ENCODE measurements around the gene IDI2.

Gene IDI2

GRCh38 chr10:992467-992866 lies 33.2 kb downstream of the IDI2 start:
- TF ChIP-seq CTCF (IDR thresholded peaks at IDR 0.05; ENCODE audit: low read depth, low read length) (no peak), EZH2phosphoT487 (IDR thresholded peaks at IDR 0.05; ENCODE audit: low read depth) (no peak)
- peaks cover 78% of the 10 kb centered on the region for H3K79me2 ChIP-seq (ENCODE audit: low read length)
- H3K9me3 ChIP-seq (ENCODE audit: insufficient read depth, low read length), result no peaks in the 10 kb centered on the region
- peaks cover 25% of the 10 kb centered on the region for H3K4me1 ChIP-seq (ENCODE audit: low read length)
- H4K20me1 ChIP-seq (ENCODE audit: insufficient read depth, low read length), result peaks cover 15% of the 10 kb centered on the region
- H3K4me2 ChIP-seq (ENCODE audit: low read length), result peak overlapping the region; percentile 30
- H2AFZ ChIP-seq (ENCODE audit: low read depth, low read length), result no peak overlapping the region
- H3K27me3 ChIP-seq (ENCODE audit: low read depth, low read length), result no peaks in the 10 kb centered on the region
- H3K36me3 ChIP-seq (replicated peaks; ENCODE audit: low read depth, low read length), result peaks cover 38% of the 10 kb centered on the region
- H3K27ac ChIP-seq (ENCODE audit: low read length), result peak overlapping the region; percentile 64
- H3K4me3 ChIP-seq (ENCODE audit: low read length), result no peak overlapping the region
- H3K9ac ChIP-seq (ENCODE audit: low read length), result no peak overlapping the region

- H2AFZ ChIP-seq (ENCODE audit: low read depth, low read length), result no peak overlapping the region
- no peak overlapping the region for H3K4me3 ChIP-seq (ENCODE audit: low read length)
- H4K20me1 ChIP-seq (ENCODE audit: insufficient read depth, low read length), result peaks cover 15% of the 10 kb centered on the region
- no peak overlapping the region for H3K27ac ChIP-seq (ENCODE audit: low read length)
- no peaks in the 10 kb centered on the region for H3K27me3 ChIP-seq (ENCODE audit: low read depth, low read length)
- H3K9ac ChIP-seq (ENCODE audit: low read length), result no peak overlapping the region
- peaks cover 33% of the 10 kb centered on the region for H3K4me1 ChIP-seq (ENCODE audit: low read length)
- TF ChIP-seq EZH2phosphoT487 (IDR thresholded peaks at IDR 0.05; ENCODE audit: low read depth), result no peak
- no peak for TF ChIP-seq CTCF (IDR thresholded peaks at IDR 0.05; ENCODE audit: low read depth, low read length)
- no peaks in the 10 kb centered on the region for H3K9me3 ChIP-seq (ENCODE audit: insufficient read depth, low read length)
- H3K36me3 ChIP-seq (replicated peaks; ENCODE audit: low read depth, low read length), result peaks cover 26% of the 10 kb centered on the region
- H3K79me2 ChIP-seq (ENCODE audit: low read length), result peaks cover 83% of the 10 kb centered on the region
- H3K4me2 ChIP-seq (ENCODE audit: low read length), result no peak overlapping the region
These were observed 34.9 kb downstream of the IDI2 start for GRCh38 chr10:990808-991207.

- H3K79me2 ChIP-seq (ENCODE audit: low read length), result peaks cover 68% of the 10 kb centered on the region
- H3K4me2 ChIP-seq (ENCODE audit: low read length), result peak overlapping the region; percentile 88
- peak overlapping the region; percentile 100 for H3K4me3 ChIP-seq (ENCODE audit: low read length)
- peak overlapping the region; percentile 71 for H3K27ac ChIP-seq (ENCODE audit: low read length)
- no peaks in the 10 kb centered on the region for H3K27me3 ChIP-seq (ENCODE audit: low read depth, low read length)
- H3K36me3 ChIP-seq (replicated peaks; ENCODE audit: low read depth, low read length), result peaks cover 19% of the 10 kb centered on the region
- no peak for TF ChIP-seq CTCF (IDR thresholded peaks at IDR 0.05; ENCODE audit: low read depth, low read length)
- TF ChIP-seq EZH2phosphoT487 (IDR thresholded peaks at IDR 0.05; ENCODE audit: low read depth), result no peak
- 0 out of 2 replicates have a peak overlapping the region, but pooled peaks have one; percentile 49 for H2AFZ ChIP-seq (ENCODE audit: low read depth, low read length)
- peaks cover 33% of the 10 kb centered on the region for H3K4me1 ChIP-seq (ENCODE audit: low read length)
- peaks cover 15% of the 10 kb centered on the region for H4K20me1 ChIP-seq (ENCODE audit: insufficient read depth, low read length)
- H3K9me3 ChIP-seq (ENCODE audit: insufficient read depth, low read length), result no peaks in the 10 kb centered on the region
- peak overlapping the region; percentile 98 for H3K9ac ChIP-seq (ENCODE audit: low read length)
These were observed 36.8 kb downstream of the IDI2 start for GRCh38 chr10:988667-989545.

DNA sequence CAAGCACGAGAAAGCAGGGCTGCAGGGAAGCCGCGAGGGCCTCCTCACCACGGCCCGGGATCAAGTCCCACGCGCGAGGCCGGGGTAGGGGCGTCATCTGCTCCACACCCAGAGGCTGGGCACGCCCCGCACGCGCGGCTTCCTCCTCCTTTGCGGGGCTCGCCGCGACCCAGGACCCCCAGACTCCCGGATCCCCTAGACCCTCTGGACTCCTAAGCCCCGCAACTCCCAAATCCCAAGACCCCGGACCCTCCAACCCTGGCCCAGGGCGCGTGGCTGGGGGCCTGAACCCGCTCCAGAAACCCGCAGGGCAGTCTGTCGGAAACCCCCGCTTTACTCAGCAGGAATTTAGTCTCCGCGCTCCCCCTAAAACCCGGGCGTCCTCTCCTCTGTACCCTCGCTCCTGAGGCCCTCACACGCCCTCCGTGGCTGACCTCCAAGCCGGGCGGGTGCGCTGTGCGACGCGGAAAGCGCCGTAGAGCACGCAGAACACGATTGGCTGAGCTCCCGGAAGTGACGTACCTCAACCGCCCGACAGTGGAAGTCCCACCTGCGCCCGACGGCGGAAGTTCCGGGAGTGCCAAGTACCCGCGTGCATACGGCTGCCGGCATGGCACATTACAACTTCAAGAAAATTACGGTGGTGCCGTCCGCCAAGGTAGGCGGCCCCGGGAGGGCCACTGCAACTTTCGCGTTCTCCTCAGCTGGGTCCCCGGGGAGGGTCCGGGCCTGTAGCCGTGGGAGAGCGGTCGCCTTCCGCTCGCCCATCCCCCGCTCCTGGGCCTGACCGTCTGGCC lies 37.6 kb downstream of the IDI2 start, which contains the start of gene GTPBP4:
Gene GTPBP4, plus strand, starts transcription at position 565 of the 797 bp plus-strand sequence. Its CDS starts 46 bp downstream, at position 611.
- peak within 1 kb of the TSS; percentile 81; the same call in 1 of the 2 replicates for H2AFZ ChIP-seq (ENCODE audit: low read depth, low read length)
- TF ChIP-seq EZH2phosphoT487 (IDR thresholded peaks at IDR 0.05; ENCODE audit: low read depth) (no peak), CTCF (IDR thresholded peaks at IDR 0.05; ENCODE audit: low read depth, low read length) (peak; percentile 56)
- H4K20me1 ChIP-seq (ENCODE audit: insufficient read depth, low read length), result peaks cover 14% of the 10 kb centered on the region
- peak within 1 kb of the TSS; percentile 98 for H3K4me2 ChIP-seq (ENCODE audit: low read length)
- peaks cover 60% of the 10 kb centered on the region for H3K79me2 ChIP-seq (ENCODE audit: low read length)
- H3K27me3 ChIP-seq (ENCODE audit: low read depth, low read length), result no peaks in the 10 kb centered on the region
- H3K9me3 ChIP-seq (ENCODE audit: insufficient read depth, low read length), result no peaks in the 10 kb centered on the region
- peaks cover 33% of the 10 kb centered on the region for H3K4me1 ChIP-seq (ENCODE audit: low read length)
- peak within 1 kb of the TSS; percentile 71 for H3K27ac ChIP-seq (ENCODE audit: low read length)
- peaks cover 14% of the 10 kb centered on the region for H3K36me3 ChIP-seq (replicated peaks; ENCODE audit: low read depth, low read length)
- peak within 1 kb of the TSS; percentile 98 for H3K9ac ChIP-seq (ENCODE audit: low read length)
- H3K4me3 ChIP-seq (ENCODE audit: low read length), result peak within 1 kb of the TSS; percentile 100
